Vagina (tissue), 2 donors: Measurements from ENCODE around the gene SP1. TPM values are rescaled to one million over a fixed set of nuclear protein-coding genes. Genes with fewer than 3 reads are reported as not detected.
"Not testable (repeated sequence)": the region's sequence is repeated elsewhere in the genome, so short reads cannot be mapped to it uniquely, and the experiment has no call there.

Experiments used
- DNase-seq, 2 donors: peaks; one replicate each; pipeline ENCODE4 v3.0.0-alpha.2; 2017; ENCODE audit errors: extremely low spot score in 2 of 2
- H3K27ac ChIP-seq: fragments of 200-600 bp; sonication (generic); one replicate; pipeline ENCODE4 v1.5.1; 2019
- H3K27me3 ChIP-seq: fragments of 200-600 bp; sonication (generic); one replicate; pipeline ENCODE4 v1.5.1; 2019
- H3K36me3 ChIP-seq, 2 donors: fragments of 200-600 bp; sonication (generic); one replicate each; pipeline ENCODE4 v1.5.1; 2017 to 2019
- H3K4me1 ChIP-seq: fragments of 200-600 bp; sonication (generic); one replicate; pipeline ENCODE4 v1.5.1; 2019
- H3K4me3 ChIP-seq, 2 donors: fragments of 200-600 bp; sonication (generic); 1 replicate in 1 of 2; 2 replicates in 1 of 2; pipeline ENCODE4 v1.5.1; 2016 to 2019
- H3K9me3 ChIP-seq: fragments of 200-600 bp; sonication (generic); one replicate; pipeline ENCODE4 v1.5.1; 2019
- CTCF ChIP-seq, 3 experiments: fragments of 450-650 bp in 2 of 3; fragments of 200-600 bp in 1 of 3; sonication (generic) in 1 of 3; IDR thresholded peaks; one replicate each; pipeline ENCODE4 v1.5.1; 2017 to 2019; ENCODE audit warnings: antibody characterized with exemption in 3 of 3, mild to moderate bottlenecking in 2 of 3, moderate library complexity in 2 of 3
- POLR2A ChIP-seq, 2 donors: fragments of 450-650 bp; IDR thresholded peaks; one replicate each; pipeline ENCODE4 v1.6.1; 2017; ENCODE audit warnings: antibody characterized with exemption in 2 of 2, mild to moderate bottlenecking in 2 of 2, moderate library complexity in 2 of 2
- POLR2AphosphoS5 ChIP-seq, 2 donors: sonication (generic); formaldehyde crosslinking; IDR thresholded peaks; one replicate each; pipeline ENCODE4 v1.9.0; 2017; ENCODE audit warnings: antibody characterized with exemption in 2 of 2, mild to moderate bottlenecking in 2 of 2, low read depth in 1 of 2; ENCODE audit not compliant: insufficient read depth in 1 of 2
- intact Hi-C: fragments of 100-400 bp; cut with DNase I; formaldehyde crosslinking; loops from one replicate; pipeline ENCODE4 v1.15.1; 2023
- total RNA-seq: library from RNA; depleted of rRNA; stranded (reverse); fragments of >200 nt; gene quantifications from one replicate; pipeline ENCODE4 v1.2.3, GENCODE V29; 2016

The SP1 gene
- total RNA-seq, 1 donor from 2014 or later = 76.1 TPM

- DNase-seq = no peak
- no peaks in the 10 kb centered on the region for H3K9me3 ChIP-seq
- H3K4me3 ChIP-seq = peak overlapping the region in 1 of 2 donors; percentile 12
- H3K27ac ChIP-seq = peak overlapping the region; percentile 34
- no peaks in the 10 kb centered on the region for H3K27me3 ChIP-seq
- H3K4me1 ChIP-seq = peaks cover 84% of the 10 kb centered on the region
- H3K36me3 ChIP-seq = peaks cover 0 to 7% of the 10 kb centered on the region in 2 donors
- TF ChIP-seq POLR2A (IDR thresholded peaks at IDR 0.05) = no peak
- no peak for TF ChIP-seq POLR2AphosphoS5 (IDR thresholded peaks at IDR 0.05; ENCODE audit: insufficient read depth in 1 of 2, low read depth in 1 of 2)
- no peak for TF ChIP-seq CTCF (IDR thresholded peaks at IDR 0.05)
- intact Hi-C loops = loop anchor here (10.0 kb wide), 1 partner anchor 65 kb away; the partner anchor contains the start of gene PCBP2
Measured at GRCh38 chr12:53389702-53390101, 9.7 kb downstream of the SP1 start.

- Histone ChIP-seq H3K4me3 (no peak overlapping the region), H3K36me3 (no peaks in the 10 kb centered on the region), H3K27ac (peak overlapping the region; percentile 34), H3K4me1 (peaks cover 76% of the 10 kb centered on the region), H3K27me3 (no peaks in the 10 kb centered on the region), H3K9me3 (no peaks in the 10 kb centered on the region)
- DNase-seq = no peak
- intact Hi-C loops = no loop called here
- TF ChIP-seq POLR2A (IDR thresholded peaks at IDR 0.05) = no peak
- TF ChIP-seq CTCF (IDR thresholded peaks at IDR 0.05) = no peak
- no peak for TF ChIP-seq POLR2AphosphoS5 (IDR thresholded peaks at IDR 0.05; ENCODE audit: insufficient read depth in 1 of 2, low read depth in 1 of 2)
Measured at GRCh38 chr12:53391724-53392123, 11.7 kb downstream of the SP1 start.

GRCh38 chr12:53399896-53400295 lies 19.9 kb downstream of the SP1 start:
- TF ChIP-seq POLR2AphosphoS5 (IDR thresholded peaks at IDR 0.05; ENCODE audit: insufficient read depth in 1 of 2, low read depth in 1 of 2) (no peak), CTCF (IDR thresholded peaks at IDR 0.05) (no peak), POLR2A (IDR thresholded peaks at IDR 0.05) (no peak)
- no peak for DNase-seq
- Histone ChIP-seq H3K27ac (no peak overlapping the region), H3K9me3 (no peaks in the 10 kb centered on the region), H3K27me3 (no peaks in the 10 kb centered on the region), H3K36me3 (peaks cover 0 to 5% of the 10 kb centered on the region in 2 donors), H3K4me3 (no peak overlapping the region), H3K4me1 (peaks cover 29% of the 10 kb centered on the region)
- intact Hi-C loops = no loop called here

GRCh38 chr12:53402351-53402750 lies 22.4 kb downstream of the SP1 start:
- H3K9me3 ChIP-seq, H3K27ac ChIP-seq, H3K27me3 ChIP-seq, intact Hi-C loops, H3K4me3 ChIP-seq, DNase-seq: not testable (repeated sequence)
- peaks cover 0 to 22% of the 10 kb centered on the region in 2 donors for H3K36me3 ChIP-seq
- H3K4me1 ChIP-seq = peaks cover 18% of the 10 kb centered on the region

GRCh38 chr12:53402871-53403270 lies 22.9 kb downstream of the SP1 start:
- DNase-seq = no peak

More at GRCh38 chr12:53402871-53403270, 22.9 kb downstream of the SP1 start:
- H3K27me3 ChIP-seq = no peaks in the 10 kb centered on the region
- no peak overlapping the region for H3K27ac ChIP-seq
- H3K36me3 ChIP-seq = peaks cover 0 to 27% of the 10 kb centered on the region in 2 donors
- TF ChIP-seq POLR2A (IDR thresholded peaks at IDR 0.05) (no peak), CTCF (IDR thresholded peaks at IDR 0.05) (no peak), POLR2AphosphoS5 (IDR thresholded peaks at IDR 0.05; ENCODE audit: insufficient read depth in 1 of 2, low read depth in 1 of 2) (no peak)
- no peaks in the 10 kb centered on the region for H3K9me3 ChIP-seq
- H3K4me3 ChIP-seq = no peak overlapping the region
- H3K4me1 ChIP-seq = peaks cover 17% of the 10 kb centered on the region
- intact Hi-C loops = no loop called here
